CD4-positive, alpha-beta T cell treated with Interleukin-15 for 1 hour (primary cell): ENCODE data around the gene SLC45A2.

Experiments used
- DNase-seq: peaks from one replicate; pipeline ENCODE4 v3.0.0-alpha.2; 2020

Gene SLC45A2

GRCh38 chr5:34005681-34006080, 21.2 kb upstream of the SLC45A2 start:
- DNase-seq, result no peak

GRCh38 chr5:34005211-34005610, 20.7 kb upstream of the SLC45A2 start:
- no peak for DNase-seq

GRCh38 chr5:34003941-34004340, 19.4 kb upstream of the SLC45A2 start:
- DNase-seq, result no peak

DNA sequence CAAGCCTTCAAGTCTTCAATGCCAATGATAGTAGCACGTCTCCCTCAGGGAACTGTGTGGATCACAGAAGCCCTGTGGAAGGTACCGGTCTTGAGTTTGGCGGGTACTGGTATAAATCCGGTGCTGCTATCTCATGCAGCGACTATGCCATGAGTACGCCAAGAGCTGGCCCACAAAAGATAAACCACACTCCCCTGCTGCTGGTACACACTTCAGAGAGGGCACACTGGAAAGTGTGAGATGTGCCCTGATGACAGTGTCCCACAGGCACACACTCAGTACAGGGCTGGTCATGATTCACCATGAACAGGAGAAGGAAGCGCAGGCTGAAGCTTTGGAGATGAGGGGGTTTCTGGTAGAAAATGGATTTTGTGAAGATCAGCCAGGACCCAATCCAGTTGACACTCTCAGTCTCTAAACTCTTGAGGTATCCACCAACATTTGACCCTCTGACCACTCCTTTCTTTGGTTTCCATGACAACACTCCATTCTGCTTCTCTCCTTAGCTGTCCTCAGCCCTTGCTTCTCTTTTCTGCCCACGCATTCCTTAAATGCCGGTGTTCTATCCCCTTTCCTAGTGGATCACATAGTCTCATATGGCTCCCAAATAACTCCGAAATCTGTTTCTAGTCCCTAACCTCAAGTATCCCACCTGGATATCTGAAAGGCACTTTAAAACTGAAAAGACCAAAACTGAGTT, 18.3 kb upstream of the SLC45A2 start:
- DNase-seq, result no peak

DNA sequence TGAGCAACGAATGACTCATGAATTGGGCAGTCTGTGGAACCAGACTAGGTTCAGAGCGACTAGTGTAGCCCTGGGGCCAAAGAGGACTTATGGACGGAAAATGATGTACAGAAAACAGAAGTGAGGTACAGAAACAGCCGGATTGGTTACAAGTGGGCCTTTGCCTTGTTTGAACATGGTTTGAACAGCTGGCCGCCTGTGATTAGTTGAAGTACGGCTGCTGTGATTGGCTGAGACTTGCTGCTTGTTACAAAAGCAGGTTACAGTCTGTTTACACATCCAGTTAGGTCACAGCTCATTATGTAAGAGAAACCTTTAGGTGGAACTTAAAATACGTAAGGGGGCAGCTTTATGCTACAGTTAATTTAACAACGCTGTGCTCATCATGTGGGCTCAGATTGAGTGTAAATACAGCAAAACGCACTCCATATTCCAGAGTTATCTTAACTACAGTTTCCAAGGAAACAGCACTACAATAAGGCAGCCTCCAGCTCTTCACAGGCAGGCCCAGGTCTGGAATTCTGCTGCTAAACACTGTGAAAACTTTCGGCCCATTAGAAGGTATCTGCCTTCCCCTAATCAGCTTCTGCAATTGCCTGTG, 16.8 kb upstream of the SLC45A2 start:
- DNase-seq, result no peak

- DNase-seq, result no peak
Observed at GRCh38 chr5:33999978-34000377, 15.5 kb upstream of the SLC45A2 start.

DNA sequence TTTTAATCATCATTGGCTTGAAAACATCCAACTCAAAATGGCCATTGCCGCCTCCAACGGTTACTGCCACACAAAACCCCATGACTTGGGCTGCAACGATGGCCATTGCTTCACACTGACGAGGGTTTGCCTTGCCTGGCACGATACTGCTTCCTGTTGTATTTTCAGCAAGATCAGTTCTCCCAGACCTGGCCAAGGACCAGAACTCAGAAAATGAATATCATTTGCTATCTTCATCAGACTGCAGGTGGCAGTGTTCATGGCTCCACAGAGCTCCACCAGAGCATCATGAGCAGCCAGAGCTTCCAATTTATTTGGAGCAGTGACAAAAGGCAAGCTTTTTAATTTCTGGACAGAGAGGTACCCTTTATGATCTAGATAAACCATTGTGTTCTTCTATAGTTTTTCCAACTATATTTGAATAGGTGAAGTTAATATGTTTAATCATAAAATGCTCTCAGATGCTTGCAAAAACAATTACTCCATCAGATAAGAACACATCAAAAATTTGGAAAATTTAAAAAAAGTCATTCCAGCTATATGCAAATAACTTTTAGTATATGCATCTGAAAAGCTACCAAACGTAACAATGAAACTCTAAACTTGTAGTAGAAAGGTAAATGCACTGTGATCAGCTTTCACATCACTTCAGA, 13.0 kb upstream of the SLC45A2 start:
- peak; percentile 24 for DNase-seq

DNA sequence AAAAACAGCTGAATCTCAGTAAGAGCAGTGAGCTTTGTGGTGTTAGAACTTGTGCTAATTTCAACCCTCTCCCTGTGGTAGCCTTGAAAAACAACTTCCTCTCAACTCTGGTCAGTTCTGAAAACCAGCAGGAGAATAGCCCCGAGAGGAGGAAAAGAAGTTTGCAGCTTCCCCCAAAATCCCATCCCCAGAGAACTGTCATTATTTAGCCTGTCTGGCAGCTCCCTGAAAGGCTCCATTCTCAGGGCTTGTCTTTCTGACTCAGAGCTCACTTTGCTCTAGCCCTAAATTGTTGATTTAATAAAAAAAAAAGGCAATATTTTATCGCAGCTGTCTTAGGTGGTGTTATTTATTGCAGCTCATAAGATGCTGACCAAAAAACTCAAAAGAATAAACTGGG, 11.4 kb upstream of the SLC45A2 start:
- DNase-seq, result no peak

- no peak for DNase-seq
Observed at GRCh38 chr5:33994845-33995244, 10.4 kb upstream of the SLC45A2 start.

DNA sequence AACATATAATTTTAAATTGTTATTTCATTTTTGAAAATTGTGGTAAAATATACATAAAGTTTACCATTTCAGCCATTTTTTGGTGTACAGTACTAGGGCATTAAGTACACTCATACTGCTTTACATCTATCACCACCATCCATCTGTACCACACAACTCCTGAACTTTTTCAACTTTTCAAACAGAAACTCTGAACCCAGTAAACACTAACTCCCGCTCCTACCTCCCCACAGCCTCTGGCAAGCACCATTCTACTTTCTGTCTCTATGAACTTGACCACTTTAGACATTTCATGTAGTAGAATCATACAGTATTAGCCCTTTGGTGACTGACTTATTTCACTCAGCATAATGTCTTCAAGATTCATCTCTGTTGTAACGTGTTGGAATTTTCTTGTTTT, 8.4 kb upstream of the SLC45A2 start:
- no peak for DNase-seq

DNA sequence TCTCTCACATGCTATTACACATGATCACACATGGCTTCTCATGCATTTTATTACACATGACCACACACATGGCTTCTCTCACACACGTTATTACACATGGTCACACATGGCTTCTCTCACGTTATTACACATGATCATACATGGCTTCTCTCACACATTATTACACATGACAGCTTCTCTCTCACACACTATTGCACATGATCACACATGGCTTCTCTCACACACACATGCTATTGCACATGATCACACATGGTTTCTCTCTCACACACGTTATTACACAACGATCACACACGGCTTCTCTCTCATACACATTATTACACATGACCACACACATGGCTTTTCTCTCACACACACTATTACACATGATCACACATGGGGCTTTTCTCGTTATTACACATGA, 954 bp upstream of the SLC45A2 start:
- no peak for DNase-seq

- no peak for DNase-seq
Observed at GRCh38 chr5:33984178-33984577, 315 bp downstream of the SLC45A2 start.

DNA sequence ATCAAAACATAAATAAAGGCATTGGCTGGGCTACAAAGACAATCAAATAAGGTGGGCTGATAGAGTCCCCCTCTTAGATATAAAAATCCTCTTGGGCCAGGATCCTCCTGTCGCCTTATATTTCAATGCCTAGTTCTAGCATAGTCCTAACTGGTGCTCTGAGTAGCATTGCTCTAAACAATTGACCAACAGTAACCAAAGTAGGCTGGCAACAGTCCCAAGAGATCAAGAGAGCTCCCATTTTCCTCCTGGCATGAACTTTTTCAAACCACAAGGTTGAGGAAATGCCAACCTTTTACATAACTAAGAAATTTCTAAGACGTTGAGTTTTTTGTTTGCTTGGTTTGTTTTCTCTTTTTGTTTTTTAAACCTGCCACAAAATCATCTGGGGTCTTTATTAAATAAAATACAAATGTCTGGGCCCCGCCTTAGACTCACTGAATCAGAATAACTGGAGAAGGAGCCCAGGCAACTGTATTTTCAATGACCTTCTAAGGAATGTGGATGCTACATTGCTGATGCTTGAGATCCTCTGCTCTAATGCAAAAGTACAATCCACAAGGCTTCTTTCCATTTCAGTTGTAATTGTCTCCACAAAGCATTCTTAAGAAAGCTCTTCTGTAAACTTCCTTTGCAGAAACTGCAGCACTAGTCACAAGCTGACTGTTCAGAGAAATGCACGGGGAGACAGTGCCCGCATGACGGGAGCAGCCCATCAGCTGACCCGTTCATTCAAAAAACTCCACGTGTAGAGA, 2.9 kb downstream of the SLC45A2 start:
- DNase-seq, result no peak

DNA sequence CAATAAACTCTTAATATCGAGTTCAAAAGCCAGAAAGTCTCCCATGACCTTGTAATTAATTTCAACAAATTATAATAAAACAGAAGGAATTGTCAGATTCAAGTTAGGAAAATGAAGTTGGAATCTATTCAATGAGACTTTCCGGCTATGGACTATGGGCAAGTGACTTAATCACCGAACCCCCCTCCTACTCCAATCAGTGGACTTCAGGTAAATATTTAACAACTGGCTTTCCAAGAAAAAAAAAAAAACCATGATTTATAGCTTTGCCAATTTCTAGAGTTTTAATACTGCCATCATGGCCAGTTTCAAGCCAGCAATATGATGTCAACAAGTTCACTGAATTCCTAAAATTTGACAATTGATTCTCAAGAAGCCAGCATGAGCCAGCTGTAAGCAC, 4.5 kb downstream of the SLC45A2 start:
- DNase-seq, result no peak

GRCh38 chr5:33978306-33978705, 6.2 kb downstream of the SLC45A2 start:
- DNase-seq, result no peak

DNA sequence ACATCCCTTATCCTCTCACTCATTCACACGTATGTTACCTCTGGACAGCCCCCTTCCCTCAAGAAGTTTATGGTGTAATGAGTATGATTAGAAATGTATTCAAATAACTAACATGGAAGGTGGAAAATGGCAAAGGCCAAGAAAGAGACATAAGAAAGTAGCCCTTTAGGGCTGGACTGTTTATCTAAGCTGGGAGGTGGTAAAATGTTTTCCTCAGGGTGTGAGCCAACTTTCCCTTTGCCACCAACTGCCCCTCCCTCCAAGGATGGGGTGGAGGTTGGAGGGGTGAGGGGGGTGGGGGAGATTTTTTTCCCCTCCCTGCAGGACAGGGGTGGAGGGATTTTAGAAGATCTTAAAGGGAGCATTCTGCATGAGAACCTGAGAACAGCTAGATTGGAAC, 8.2 kb downstream of the SLC45A2 start:
- no peak for DNase-seq

DNA sequence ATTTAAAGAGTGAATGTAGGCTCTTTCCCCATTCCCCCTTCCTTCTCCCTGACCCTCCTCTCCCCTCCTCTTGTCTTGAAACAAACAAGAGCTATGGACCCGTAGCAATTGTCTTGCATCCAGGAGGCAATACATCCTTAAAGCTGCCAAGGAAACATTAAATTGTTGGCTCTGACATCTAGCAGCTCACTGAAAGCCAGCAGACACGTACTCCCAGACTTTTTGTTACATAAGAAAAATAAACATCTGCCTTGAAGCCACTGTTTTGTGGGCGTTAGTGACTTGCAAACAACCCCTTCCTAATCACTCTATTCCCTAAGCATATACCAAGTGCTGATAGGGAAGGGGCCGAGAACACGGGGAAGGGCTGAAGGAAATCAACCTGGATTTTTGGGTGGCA, 8.6 kb downstream of the SLC45A2 start:
- no peak for DNase-seq

- DNase-seq, result no peak
Observed at GRCh38 chr5:33973271-33973670, 11.2 kb downstream of the SLC45A2 start.

GRCh38 chr5:33969572-33970452, 14.7 kb downstream of the SLC45A2 start:
- DNase-seq, result no peak

DNA sequence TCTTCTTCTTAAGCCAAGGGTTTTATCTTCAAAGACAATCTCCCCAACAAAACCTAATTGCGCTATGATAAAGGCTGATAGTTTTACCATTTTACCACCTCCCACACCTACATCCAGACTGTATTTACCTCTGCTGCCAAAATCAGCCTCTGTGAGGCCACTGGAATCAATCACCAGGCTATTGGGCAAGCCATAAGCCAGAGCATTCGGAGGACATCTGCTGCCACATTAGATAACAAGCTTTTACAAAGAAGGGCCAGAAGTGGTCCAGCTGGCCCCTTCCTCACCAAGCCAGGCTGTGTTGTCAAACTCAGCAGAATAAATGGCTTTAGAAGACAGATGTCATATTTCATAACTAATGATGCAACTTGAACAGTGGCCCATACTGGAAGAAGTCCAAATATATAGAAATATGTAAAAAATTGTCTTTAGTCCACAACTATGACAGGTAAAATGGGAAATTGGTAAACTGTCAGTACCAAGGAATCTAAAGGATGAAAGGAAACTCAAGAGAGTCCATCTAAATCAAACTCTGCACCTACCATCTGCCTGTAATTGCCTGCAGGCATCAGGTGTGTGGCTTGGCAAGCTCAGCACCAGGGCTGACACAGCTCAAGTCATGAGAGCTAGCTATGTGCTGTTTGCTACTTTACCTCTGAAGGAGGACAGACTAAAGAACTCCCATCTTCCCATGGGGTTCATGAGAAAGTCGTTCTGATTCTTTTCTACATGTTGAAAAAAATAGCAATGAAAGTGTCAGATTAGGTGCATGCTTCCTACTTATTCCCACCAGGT, 16.1 kb downstream of the SLC45A2 start:
- DNase-seq, result no peak

DNA sequence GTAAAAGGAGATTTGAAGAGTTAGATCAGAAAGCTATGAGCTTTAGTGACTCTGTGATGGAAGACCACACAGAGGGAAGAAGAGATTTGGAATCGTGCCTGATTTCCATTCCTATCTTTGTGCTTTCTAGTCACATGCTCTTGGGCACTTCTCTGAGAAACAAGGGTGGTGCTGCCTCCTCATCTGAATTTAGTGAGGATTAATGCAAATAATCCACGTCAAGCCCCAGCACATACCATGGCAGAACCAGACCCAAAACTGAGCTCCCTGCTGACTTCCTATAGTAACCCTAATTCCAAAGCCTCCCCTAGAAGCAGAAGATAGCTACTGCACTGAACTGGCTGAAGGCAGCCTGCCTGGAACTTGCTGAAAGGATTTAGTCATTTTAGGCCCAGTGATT, 17.7 kb downstream of the SLC45A2 start:
- no peak for DNase-seq
